T-helper 1 cell treated with Interleukin-12 subunit alpha and Interleukin-12 subunit beta and Interleukin-4 antibody, amounts not matched to agents 30 ng/mL and 1 ng/mL, for 36 hours (primary cell): ENCODE results near the gene TICRR. TPM values are rescaled to one million over a fixed set of nuclear protein-coding genes. Genes with fewer than 3 reads are reported as not detected.

Experiments
- intact Hi-C: fragments of 100-400 bp; cut with micrococcal nuclease; formaldehyde crosslinking; loops from one replicate; pipeline ENCODE4 v1.15.1; 2024
- total RNA-seq: library from RNA; stranded (reverse); gene quantifications from 2 replicates; pipeline ENCODE4 v1.2.3, GENCODE V29; 2022

Gene TICRR
- total RNA-seq, 1 donor from 2014 or later: 15.4 TPM

DNA sequence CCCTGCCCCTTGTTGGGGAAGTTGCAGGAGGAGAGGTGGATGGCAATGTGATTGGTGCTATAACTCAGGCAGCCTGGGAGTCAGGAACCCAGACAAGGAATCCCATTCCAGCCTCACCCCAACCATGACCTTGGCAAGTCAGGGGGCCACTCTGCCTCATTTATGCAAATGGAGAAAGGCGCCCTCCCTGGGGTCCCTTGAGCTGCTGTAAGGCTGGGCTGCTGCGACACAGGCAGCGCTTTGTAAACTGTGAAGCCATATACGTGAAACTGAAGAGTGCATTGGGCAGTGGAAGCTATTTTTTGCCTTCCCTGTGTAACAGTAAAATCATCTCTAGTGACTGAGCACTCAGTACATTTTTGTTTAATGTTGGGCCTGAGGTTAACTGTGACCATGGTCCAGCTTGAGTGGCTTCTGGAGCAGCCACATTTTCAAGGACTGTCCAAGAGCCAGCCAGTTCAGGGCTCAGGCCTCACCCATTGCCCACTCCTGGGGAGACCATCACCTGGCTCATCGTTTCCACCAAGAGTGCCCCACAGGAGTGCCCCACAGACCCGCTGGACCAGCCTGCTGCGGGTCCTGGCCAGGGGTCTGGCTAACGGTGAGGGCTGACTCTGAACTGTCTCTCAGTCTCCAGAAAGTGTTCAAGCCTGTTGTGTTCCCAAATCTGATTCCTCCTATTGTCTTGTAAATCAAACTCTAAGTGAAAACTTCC is 52.1 kb downstream of the TICRR start:
- intact Hi-C loops: no loop called here

DNA sequence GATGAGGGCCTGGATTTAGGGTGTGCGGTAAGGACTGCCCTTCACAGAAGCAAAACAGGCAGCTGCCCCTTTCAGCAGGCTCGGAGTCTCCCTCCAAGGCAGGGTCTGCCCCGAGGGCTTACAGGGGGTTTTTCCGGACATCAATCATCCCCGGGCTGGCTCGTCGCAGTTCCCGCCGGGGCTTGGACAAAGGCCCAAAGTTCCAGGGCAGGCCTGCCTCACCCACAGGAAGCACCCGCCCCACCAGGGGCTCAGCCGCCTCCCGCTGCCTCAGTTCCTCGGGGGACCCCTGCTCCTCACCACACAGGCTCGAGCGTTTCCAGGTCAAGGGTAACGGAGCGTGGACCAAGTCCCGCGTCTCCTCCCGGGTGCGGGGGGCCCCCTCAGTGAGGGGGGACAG is 53.0 kb downstream of the TICRR start:
- intact Hi-C loops: no loop called here

GRCh38 chr15:89628806-89629715 is 53.8 kb downstream of the TICRR start:
- intact Hi-C loops: no loop called here

GRCh38 chr15:89629829-89630228 is 54.6 kb downstream of the TICRR start:
- intact Hi-C loops: no loop called here

DNA sequence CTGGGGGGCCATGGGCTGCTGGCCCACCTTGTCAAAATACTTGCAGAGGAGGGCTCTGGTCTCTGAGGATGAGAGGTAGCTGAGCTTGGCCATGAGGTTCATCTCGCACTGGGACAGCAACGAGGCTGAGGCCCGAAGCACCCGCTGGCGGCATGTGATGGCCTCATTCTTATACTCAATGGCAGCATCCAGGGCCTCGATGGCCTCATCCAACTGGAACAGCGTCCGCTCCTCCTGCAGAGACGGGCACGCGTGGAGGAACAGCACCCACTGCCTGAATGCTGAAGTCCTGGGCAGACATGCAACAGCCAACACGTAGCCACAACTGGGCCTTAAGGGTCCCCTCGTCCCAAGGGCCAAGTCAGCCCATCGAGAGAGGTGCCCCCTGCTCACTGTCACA is 55.0 kb downstream of the TICRR start:
- intact Hi-C loops: no loop called here

GRCh38 chr15:89630974-89631901 is 56.0 kb downstream of the TICRR start:
- intact Hi-C loops: no loop called here

- intact Hi-C loops: no loop called here
Observed at GRCh38 chr15:89631902-89632264, 56.6 kb downstream of the TICRR start.

DNA sequence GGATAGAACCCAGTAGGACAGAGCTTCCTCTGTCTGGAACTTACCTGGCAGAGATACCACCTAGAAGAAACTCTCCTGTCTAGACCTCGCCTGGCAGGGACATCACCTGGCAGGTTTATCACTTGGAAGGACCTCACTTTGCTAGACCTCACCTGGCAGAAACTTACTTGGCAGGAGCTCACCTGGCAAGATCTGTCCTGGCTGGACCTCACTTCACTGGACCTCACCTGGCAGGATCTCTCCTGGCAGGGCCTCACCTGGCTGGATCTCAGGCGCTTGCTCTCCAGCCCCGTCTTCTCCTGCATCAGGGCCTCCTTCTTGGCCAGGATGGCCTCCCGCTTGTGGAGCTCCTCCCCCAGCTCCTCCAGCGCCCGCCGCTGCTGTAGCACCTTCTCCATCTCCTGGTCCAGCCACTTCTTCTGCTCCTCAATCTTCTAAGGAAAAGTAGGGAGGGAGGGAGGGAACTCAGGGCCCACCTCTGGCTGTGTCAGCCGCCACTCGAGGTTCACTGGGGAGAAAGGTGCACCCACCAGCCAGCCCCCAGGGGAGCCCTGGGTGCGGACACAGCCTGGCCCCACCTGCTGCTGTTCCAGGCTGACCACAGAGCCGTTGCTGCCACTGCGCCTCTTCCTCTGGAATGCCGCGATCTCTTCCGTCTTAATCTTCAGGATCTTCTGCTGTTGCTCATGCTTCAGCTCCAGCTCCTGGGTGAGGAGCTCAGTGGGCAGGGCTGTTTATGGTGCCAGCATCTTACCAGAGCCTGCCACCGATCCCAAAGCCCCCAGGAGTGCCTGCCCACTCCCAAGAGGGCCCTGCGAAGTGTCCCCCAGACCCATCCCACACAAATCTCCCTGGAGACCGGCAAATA is 57.5 kb downstream of the TICRR start:
- intact Hi-C loops: no loop called here

GRCh38 chr15:89633585-89633984 is 58.3 kb downstream of the TICRR start:
- intact Hi-C loops: no loop called here

GRCh38 chr15:89640245-89640644 is 65.0 kb downstream of the TICRR start:
- intact Hi-C loops: no loop called here

DNA sequence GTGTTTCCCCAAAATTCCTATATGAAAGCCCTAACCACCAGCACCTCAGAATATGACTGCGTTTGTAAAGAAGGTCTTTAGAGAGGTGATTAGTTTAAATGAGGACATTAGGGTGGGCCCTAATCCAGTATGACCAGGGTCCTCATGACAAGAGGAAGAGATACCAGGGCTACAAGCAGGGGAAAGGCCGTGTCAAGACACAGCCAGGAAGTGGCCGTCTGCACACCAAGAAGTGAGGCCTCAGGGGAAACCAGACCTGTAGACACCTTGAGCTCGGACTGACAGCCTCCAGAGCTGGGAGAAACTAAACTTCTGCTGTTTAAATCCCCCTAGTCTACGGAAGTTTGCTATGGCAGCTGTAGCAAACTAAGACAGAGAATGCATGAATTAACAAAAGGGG is 65.8 kb downstream of the TICRR start:
- intact Hi-C loops: no loop called here

DNA sequence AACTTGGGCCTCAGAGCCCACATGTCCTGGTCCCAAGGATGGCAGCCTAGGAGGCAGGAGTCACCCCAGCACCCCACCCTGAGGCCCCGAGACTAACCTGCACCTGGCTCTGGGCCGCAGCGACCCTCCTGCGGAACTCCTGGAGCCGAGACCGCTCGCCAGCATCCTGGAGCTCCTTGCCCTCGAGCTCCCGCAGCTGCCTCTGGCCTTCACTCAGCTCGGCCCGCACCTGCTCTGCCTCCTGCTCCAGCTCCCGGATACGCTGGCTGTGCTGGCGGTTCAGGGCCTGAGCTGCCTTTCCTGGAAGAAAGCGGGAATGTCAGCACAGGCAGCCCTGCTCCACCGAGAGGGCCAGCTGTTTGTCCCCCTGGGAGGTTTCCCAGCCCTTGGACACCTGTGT is 66.8 kb downstream of the TICRR start:
- intact Hi-C loops: no loop called here

GRCh38 chr15:89645680-89646079 is 70.4 kb downstream of the TICRR start:
- intact Hi-C loops: no loop called here

- intact Hi-C loops: no loop called here
Observed at GRCh38 chr15:89646416-89647141, 71.3 kb downstream of the TICRR start.

GRCh38 chr15:89647191-89647851 is 72.1 kb downstream of the TICRR start:
- intact Hi-C loops: no loop called here

- intact Hi-C loops: no loop called here
Observed at GRCh38 chr15:89648106-89649012, 73.1 kb downstream of the TICRR start.

- intact Hi-C loops: no loop called here
Observed at GRCh38 chr15:89649013-89649625, 73.8 kb downstream of the TICRR start.

DNA sequence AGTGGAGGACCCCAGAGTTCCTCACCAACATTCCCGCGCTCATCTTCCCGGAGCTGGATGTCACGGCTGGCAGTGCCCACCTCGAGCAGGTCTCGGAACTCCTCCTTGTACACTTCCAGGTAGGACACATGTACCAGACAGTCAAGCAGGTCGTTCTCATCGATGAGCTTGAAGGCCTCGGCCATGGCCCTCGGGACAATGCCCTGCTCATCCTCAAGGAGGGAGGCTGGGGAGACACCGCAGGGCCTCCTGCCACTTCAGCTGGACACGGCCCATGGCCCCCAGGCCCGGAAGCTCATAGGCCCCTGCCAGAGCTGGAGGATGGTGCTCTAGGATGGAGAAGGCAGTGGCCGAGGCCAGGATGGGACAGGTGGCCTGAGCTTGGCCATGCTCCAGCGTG is 74.4 kb downstream of the TICRR start:
- intact Hi-C loops: no loop called here
